HG02840 (cell line): ENCODE results near the gene MED9.

ENCODE experiments used
- ATAC-seq: cut with Tn5 transposase; IDR thresholded peaks from one replicate; pipeline ENCODE4 v1.9.1; 2021; ENCODE audit warnings: mild to moderate bottlenecking, moderate library complexity, moderate number of reproducible peaks; ENCODE audit not compliant: unreplicated experiment, low FRiP score

The MED9 gene

GRCh38 chr17:17528696-17529652 lies 52.2 kb downstream of the MED9 start:
- ATAC-seq: no peak

DNA sequence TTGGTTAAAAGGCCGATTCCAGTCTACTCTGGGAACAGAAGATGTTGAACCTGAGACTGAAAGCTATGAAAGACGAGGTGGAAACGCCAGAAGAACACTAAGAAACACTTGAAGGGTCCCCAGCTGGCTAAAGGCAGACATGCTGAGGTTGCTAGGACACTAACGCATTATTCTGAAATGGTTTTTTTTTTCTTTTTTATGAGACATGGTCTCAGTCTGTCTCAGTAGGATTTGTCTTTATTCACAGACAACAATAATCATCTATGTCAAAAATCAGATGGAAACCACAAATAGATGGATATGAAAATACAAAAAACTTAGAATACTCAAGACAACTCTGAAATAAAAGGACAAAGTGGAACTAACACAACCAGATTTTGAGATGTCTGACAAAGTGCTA lies 54.4 kb downstream of the MED9 start:
- no peak for ATAC-seq

DNA sequence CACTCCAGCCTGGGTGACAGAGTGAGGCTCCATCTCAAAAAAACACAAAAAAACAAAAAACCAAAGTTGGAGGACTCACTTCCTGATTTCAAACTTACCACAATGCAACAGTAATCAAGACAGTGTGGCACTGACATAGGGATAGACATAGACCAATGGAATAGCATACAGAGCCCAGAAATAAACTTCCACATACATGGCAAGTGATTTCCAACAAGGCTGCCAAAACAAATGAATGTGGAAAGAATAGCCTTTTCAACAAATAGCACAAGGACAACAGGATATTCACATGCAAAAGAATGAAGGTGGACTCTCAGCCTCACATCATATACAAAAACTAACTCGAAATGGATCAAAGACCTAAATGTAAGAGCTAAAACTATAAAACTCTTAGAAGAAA lies 56.2 kb downstream of the MED9 start:
- no peak for ATAC-seq

DNA sequence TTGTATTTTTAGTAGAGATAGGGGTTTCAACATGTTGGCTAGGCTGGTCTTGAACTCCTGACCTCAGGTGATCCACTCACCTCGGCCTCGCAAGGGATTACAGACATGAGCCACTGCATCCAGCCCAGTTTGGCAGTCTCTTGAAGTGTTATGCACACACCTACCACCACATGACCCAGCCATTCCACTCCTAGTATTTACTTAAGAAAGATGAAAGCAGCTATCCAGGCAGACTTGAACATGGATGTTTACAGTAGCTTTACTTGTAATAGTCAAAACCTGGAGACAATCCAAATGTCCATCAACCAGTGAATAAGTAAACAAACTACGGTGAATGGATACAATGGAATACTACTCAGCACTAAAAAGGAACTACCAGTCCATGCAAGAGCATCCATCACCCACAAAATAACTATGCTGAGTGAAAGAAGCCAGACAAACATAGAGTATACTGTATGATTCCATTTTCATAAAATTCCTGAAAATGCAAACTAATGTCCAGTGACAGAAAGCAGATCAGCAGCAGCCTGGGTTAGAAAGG lies 57.2 kb downstream of the MED9 start:
- no peak for ATAC-seq

DNA sequence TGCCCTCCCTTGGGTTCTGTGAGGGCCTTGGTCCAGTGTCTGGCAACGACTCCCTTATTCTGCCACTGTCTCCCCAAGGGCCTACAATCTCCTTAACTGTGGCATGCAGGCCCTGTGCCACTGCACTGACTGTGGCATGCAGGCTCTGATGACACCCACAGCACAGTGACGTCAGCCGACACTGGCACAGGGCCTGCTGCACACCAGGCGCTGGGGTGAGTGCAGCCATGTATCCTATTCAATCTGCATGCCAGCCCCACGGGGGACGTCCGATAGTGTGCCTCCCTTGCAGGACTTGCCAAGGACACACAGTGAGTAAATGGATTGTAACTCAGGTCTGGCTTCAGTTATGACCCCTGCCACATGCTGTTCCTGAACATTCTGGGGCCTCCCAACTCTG lies 59.2 kb downstream of the MED9 start:
- no peak for ATAC-seq

GRCh38 chr17:17536702-17537101 lies 59.9 kb downstream of the MED9 start:
- no peak for ATAC-seq

- ATAC-seq: no peak
Observed at GRCh38 chr17:17537311-17538099, 60.7 kb downstream of the MED9 start.

DNA sequence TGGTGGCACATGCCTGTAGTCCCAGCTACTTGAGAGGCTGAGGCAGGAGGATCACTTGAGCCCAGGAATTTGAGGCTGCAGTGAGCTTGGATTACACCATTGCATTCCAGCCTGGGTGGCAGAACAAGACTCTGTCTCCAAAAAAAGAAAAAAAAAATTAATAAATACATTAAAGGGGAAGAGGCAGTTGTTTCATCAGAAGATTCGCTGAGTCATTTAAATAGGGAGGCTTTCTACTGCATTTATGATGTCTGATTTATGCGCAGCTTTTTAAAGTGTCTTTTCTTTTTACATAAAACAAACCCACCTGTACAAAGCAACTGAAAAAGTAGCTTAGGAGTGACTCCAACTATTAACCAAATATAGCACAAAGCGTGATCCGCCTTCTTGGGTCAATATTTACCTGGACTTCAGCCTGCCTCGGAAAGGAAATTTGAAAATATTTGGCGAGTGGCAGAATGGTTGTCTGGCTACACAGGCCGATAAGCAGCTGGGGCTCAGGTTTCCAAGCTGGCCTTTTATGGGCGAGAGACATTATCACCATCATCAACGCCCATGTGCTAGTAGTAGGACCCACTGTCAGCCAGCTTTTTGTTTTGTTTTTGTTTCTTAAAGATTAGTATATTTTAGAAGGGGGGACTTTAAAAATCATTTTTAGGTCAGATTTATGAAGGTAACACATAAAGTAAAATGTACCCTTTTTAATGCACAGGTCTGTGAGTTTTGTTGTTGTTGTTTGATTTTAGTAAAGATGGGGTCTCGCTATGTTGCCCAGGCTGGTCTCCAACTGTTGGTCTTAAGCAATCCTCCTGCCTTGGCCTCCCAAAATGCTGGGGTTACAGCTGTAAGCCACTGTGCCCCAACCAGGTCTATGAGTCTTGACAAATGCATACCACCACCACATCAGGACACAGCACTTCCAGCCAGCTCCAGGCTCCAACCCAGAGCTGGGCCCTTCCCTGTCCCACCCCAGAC lies 61.9 kb downstream of the MED9 start:
- no peak for ATAC-seq

DNA sequence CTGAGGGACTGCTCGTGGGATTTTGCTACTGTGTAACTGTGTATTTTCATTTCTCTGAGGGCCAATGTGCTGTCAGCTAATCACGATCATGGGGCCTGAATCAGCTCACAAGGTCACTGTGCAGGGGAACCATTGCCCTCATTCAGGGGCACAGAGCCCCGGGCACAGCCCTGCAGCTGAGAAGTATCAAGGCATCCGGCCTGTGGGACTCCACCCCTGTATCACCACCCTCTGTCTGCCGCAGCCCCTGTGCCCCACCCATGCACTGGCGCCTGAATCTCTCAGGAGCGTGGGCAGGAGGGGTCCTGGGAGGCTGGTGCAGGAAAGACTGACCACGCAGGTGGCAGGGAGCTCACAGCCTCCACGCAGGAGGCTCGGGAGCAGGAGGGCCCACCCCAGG lies 62.8 kb downstream of the MED9 start:
- no peak for ATAC-seq

DNA sequence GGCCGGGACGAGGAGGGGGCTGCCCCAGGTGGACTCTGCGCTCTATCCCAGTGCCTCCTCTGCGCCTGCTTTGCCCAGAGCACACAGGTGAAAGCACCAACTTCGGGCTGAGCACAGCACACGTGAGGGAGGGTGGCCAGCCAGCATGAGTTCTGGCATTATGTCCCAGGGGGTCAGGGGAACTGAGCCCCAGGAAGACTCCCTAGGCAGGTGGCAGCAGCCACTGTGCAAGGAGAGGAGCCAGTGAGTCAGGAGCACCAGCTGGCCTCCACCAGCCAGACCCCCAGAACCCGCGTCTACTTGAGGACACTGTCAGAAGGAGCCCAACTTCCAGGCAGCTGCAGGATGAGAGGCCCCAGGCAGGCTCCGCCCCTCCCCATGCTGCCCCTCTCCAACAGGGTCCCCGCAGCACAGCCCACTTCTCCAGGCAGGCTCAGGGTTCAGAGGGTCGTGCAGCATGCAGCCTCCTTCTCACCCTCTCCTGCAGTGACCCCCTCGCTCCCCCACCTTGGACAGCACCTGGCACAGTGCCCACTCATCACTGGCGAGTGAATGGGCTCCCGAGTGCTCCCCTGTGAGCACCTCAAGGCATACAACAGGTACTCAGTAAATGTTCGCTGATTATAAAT lies 63.6 kb downstream of the MED9 start:
- ATAC-seq: no peak

- no peak for ATAC-seq
Observed at GRCh38 chr17:17540935-17541639, 64.3 kb downstream of the MED9 start.

DNA sequence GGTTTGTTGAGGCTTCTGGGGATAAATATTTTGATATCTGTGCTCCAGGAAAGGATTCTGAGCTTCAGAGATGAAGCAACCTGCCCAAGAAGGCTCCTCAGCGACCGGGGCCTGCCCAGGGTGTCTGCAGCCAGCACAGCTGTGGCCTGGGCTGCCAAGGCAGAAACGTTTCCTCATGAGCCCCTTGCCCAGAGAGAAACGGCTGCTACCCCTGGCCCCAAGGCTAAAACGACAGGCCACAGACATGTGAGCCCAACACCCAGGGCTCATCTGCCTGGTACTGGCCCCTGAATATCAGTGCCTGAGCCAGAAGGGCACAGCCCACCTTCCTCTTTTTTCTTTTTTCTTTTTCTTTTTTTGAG lies 64.8 kb downstream of the MED9 start:
- ATAC-seq: no peak
